ENCODE results near the gene B3GALNT1.

- TF ChIP-seq POLR2A (IDR thresholded peaks at IDR 0.05; ENCODE audit: low read depth, low read length) (no peak), TAF1 (IDR thresholded peaks at IDR 0.05; ENCODE audit: low read depth, low read length) (no peak), POLR2AphosphoS5 (IDR thresholded peaks at IDR 0.05; ENCODE audit: low read depth, low read length) (no peak), SPI1 (IDR thresholded peaks at IDR 0.05; ENCODE audit: low read depth, low read length) (no peak), PAX5 (IDR thresholded peaks at IDR 0.05; ENCODE audit: insufficient read depth, low read length, severe bottlenecking) (no peak)
Measured at GRCh38 chr3:161107311-161107710, 2.2 kb upstream of the B3GALNT1 start.

Measured in GM12891 (cell line).